Stomach (tissue), 4 donors: ENCODE data around the gene GTF2H1.

Source experiments
- POLR2AphosphoS5 ChIP-seq, 3 donors: sonication (generic); formaldehyde crosslinking; IDR thresholded peaks; one replicate each; pipeline ENCODE4 v1.6.1; 2016; ENCODE audit warnings: antibody characterized with exemption in 3 of 3
- TF ChIP-seq, protein P1 (sequence below), 7 experiments: fragments of 450-650 bp in 4 of 7; fragments of 200-600 bp in 3 of 7; sonication (generic) in 3 of 7; IDR thresholded peaks; one replicate each; pipeline ENCODE4 v1.5.1; 2016 to 2019; ENCODE audit warnings: antibody characterized with exemption in 7 of 7, control low read depth in 2 of 7, mild to moderate bottlenecking in 1 of 7

DNA sequence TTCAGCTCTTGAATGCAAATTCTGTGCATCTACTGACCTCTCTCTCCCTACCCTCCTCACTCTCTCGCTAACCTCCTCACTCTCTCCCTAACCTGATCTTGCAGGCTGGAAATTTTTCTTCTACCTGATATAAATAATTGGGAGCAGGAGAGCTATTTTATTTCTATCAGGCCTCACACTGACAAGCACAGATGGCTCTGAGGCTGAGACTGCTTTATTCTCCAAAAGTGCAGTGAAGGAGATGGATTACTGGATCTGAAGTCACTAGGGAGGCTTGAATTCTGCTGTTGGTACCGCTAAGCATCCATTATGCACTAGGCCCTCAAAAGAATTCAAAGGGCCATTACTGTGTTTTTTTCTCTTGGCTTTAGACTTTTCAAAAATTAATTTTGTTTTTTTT, 52.6 kb downstream of the GTF2H1 start:
- no peak for TF ChIP-seq POLR2AphosphoS5 (IDR thresholded peaks at IDR 0.05)
- TF ChIP-seq, protein P1, sequence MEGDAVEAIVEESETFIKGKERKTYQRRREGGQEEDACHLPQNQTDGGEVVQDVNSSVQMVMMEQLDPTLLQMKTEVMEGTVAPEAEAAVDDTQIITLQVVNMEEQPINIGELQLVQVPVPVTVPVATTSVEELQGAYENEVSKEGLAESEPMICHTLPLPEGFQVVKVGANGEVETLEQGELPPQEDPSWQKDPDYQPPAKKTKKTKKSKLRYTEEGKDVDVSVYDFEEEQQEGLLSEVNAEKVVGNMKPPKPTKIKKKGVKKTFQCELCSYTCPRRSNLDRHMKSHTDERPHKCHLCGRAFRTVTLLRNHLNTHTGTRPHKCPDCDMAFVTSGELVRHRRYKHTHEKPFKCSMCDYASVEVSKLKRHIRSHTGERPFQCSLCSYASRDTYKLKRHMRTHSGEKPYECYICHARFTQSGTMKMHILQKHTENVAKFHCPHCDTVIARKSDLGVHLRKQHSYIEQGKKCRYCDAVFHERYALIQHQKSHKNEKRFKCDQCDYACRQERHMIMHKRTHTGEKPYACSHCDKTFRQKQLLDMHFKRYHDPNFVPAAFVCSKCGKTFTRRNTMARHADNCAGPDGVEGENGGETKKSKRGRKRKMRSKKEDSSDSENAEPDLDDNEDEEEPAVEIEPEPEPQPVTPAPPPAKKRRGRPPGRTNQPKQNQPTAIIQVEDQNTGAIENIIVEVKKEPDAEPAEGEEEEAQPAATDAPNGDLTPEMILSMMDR (IDR thresholded peaks at IDR 0.05), result no peak
